Right lobe of liver (tissue), 6 donors: ENCODE data around the gene IL1RN. TPM values are rescaled to one million over a fixed set of nuclear protein-coding genes. Genes with fewer than 3 reads are reported as not detected.

Experiments
- ATAC-seq, 4 donors: fragments of 200-7000 bp; cut with Tn5 transposase; one replicate each; pipeline ENCODE4 v1.9.1; 2020; ENCODE audit warnings: mild to moderate bottlenecking in 4 of 4, moderate library complexity in 4 of 4
- DNase-seq, 3 donors: peaks; one replicate each; pipeline ENCODE4 v3.0.0-alpha.2; 2020
- H3K27ac ChIP-seq, 3 donors: fragments of 200-600 bp; one replicate each; pipeline ENCODE4 v1.8.0; 2022
- H3K27me3 ChIP-seq, 2 donors: fragments of 200-600 bp; one replicate each; pipeline ENCODE4 v1.8.0; 2022
- H3K36me3 ChIP-seq, 4 donors: fragments of 200-600 bp; sonication (generic) in 1 of 4; one replicate each; pipeline versions ENCODE4 v1.5.1 to v1.8.0; 2017 to 2022; ENCODE audit warnings: control low read depth in 1 of 4
- H3K4me1 ChIP-seq, 4 donors: fragments of 200-600 bp; sonication (generic) in 1 of 4; one replicate each; pipeline versions ENCODE4 v1.5.1 to v1.8.0; 2017 to 2022; ENCODE audit warnings: control low read depth in 1 of 4
- H3K4me3 ChIP-seq, 3 donors: fragments of 200-600 bp; one replicate each; pipeline ENCODE4 v1.8.0; 2022
- H3K9me3 ChIP-seq, 4 donors: fragments of 200-600 bp; sonication (generic) in 1 of 4; one replicate each; pipeline versions ENCODE4 v1.5.1 to v1.8.0; 2017 to 2022; ENCODE audit warnings: control low read depth in 1 of 4
- POLR2A ChIP-seq: fragments of 450-650 bp; IDR thresholded peaks from one replicate; pipeline ENCODE4 v1.6.1; 2017; ENCODE audit warnings: antibody characterized with exemption, mild to moderate bottlenecking
- WGBS: methylation state at CpG from one replicate; pipeline ENCODE4 v1.1.6; 2018; ENCODE audit warnings: low coverage, low lambda C conversion rate; ENCODE audit not compliant: insufficient coverage; ENCODE audit errors: missing lambda C conversion rate; 5-methylcytosine and 5-hydroxymethylcytosine counted together
- intact Hi-C, 2 donors: fragments of 100-400 bp; cut with DNase I; formaldehyde crosslinking; loops; one replicate each; pipeline versions ENCODE4 v1.11.2 to v1.14.1; 2022
- total RNA-seq, 6 experiments: library from RNA; depleted of rRNA in 2 of 6; stranded (reverse); fragments of >200 nt in 2 of 6; fragmentation: NEBNext Ultra II Directional in 3 of 6; extraction: Animal tissue kit (Norgen Biotek cat#: 25700) in 3 of 6; gene quantifications; one replicate each; pipeline versions ENCODE4 v1.1.0 to v1.2.4, GENCODE V29; 2016 to 2023
- TF ChIP-seq, protein P1 (sequence below), 4 donors: fragments of 200-600 bp in 3 of 4; fragments of 450-650 bp in 1 of 4; IDR thresholded peaks; one replicate each; pipeline versions ENCODE4 v1.5.1 to v1.8.0; 2016 to 2022; ENCODE audit warnings: antibody characterized with exemption in 4 of 4, mild to moderate bottlenecking in 2 of 4
- donor health status: DM: no; HTN: yes; CAD: no.
- donor health status: DM: no; HTN: no; CAD: no.
- donor health status: DM: no; HTN: no; CAD: no.
- donor health status: DM: no; HTN: yes; CAD: no.
- donor health status: DM: no; HTN: yes; CAD: no.

The IL1RN gene
- total RNA-seq, 6 experiments from 2014 or later: 14.5 to 98.1 (median 43.9) TPM

DNA sequence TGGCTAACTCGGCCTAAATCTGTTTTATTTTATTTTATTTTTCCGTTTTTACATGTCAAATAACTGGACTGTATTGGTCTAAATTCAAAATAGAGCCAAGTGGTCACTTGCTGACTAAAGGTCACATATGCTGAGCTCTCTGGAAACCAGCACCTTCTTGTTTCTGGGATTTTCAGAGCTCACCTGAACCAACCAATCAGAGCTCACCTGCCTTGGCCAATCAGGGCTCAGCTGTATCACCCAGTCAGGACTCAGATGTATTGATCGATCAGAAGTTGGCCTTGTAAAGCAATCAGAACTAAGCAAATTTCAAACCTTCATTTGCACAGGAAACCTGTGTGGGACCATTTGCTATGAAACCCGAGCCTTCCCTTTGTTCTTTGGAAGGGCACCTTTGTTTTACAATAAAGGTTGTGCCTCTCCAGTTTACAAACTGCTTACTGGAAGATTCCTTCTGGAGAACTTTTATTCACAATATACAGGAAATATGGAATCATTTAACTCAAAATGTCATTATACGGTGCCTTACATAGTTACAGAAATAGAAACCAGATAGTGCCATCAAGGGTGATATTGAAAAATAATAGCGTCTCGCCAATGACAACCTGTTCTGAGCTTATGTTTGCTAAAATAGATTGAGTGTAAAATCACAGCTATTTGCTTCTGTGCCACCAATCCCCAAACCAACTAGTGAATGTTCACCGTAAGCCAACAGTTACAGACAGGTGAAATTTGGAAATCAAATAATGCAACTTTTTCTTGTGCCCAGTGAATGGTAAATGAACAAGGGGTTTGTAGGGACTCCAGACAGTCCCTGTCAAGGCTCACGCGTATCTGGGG, 29.1 kb downstream of the IL1RN start:
- DNase-seq (peak; percentile 71 to 93 (median 88)), ATAC-seq (peak; percentile 74 to 86 (median 78))
- Histone ChIP-seq H3K9me3 (no peaks in the 10 kb centered on the region), H3K36me3 (no peaks in the 10 kb centered on the region), H3K4me3 (peak overlapping the region in 2 of 3 donors; percentile 76 to 81), H3K27me3 (no peaks in the 10 kb centered on the region), H3K4me1 (peaks cover 0 to 21% (median 9%) of the 10 kb centered on the region in 4 donors), H3K27ac (peak overlapping the region; percentile 79 to 99 (median 94))
- intact Hi-C loops: no loop called here
- peak; percentile 87 for TF ChIP-seq POLR2A
- TF ChIP-seq, protein P1, sequence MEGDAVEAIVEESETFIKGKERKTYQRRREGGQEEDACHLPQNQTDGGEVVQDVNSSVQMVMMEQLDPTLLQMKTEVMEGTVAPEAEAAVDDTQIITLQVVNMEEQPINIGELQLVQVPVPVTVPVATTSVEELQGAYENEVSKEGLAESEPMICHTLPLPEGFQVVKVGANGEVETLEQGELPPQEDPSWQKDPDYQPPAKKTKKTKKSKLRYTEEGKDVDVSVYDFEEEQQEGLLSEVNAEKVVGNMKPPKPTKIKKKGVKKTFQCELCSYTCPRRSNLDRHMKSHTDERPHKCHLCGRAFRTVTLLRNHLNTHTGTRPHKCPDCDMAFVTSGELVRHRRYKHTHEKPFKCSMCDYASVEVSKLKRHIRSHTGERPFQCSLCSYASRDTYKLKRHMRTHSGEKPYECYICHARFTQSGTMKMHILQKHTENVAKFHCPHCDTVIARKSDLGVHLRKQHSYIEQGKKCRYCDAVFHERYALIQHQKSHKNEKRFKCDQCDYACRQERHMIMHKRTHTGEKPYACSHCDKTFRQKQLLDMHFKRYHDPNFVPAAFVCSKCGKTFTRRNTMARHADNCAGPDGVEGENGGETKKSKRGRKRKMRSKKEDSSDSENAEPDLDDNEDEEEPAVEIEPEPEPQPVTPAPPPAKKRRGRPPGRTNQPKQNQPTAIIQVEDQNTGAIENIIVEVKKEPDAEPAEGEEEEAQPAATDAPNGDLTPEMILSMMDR (IDR thresholded peaks at IDR 0.05): no peak
- 22% methylated on average over 8 of the region's 10 CpGs for WGBS

GRCh38 chr2:113157118-113157896, 29.9 kb downstream of the IL1RN start:
- Histone ChIP-seq H3K4me3 (peak overlapping the region; percentile 67 to 81 (median 76)), H3K9me3 (no peaks in the 10 kb centered on the region), H3K36me3 (no peaks in the 10 kb centered on the region), H3K27me3 (no peaks in the 10 kb centered on the region), H3K27ac (peak overlapping the region; percentile 94 to 99 (median 94)), H3K4me1 (peaks cover 0 to 21% (median 9%) of the 10 kb centered on the region in 4 donors)
- WGBS: 0% methylated on average over 17 of the region's 92 CpGs
- intact Hi-C loops: no loop called here
- DNase-seq (peak; percentile 79 to 82 (median 80)), ATAC-seq (peak; percentile 62 to 84 (median 74))
- TF ChIP-seq, protein P1 (IDR thresholded peaks at IDR 0.05): no peak
- TF ChIP-seq POLR2A: peak; percentile 58

DNA sequence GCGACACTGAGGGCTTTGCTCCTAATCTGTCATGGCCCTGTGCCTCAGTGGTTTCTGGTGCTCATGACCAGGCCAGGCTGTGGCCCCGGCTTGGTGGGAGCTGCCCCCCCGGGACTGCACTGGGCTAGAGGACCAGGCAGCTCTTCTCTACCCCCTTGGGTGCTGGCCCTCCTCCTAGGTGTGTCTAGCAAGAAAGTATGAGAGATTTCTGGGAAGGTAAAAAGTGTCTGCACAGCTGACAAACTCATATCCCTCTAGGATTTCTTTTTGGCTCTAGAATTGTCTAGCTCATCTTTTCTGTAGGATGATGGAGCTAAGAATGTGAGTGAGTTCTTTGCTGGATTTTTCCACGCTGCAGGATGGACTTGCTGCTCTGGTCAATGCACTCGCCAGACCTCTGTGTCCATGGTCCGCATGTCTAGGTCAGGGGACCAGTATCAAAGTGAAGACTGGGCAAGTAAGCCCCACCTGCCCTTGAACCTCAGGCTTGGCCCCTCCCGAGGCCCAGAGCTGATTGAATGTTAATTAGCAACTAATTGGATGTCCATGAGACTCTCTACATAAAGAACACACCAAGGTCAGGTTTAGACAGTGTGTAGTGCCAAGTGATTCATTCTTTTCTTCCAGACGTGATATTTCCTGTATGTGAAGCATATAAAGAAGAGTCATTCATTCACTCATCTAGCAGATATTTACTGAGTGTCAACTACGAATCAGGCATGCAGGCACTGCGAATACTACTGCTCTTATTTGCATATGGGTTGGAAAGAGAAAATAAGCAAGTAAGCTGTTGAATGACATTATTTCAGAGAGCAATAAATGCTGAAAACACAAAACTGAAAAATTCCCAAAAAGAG, 30.7 kb downstream of the IL1RN start:
- intact Hi-C loops: no loop called here
- peak overlapping the region; percentile 94 to 99 (median 94) for H3K27ac ChIP-seq
- TF ChIP-seq POLR2A: no peak
- TF ChIP-seq, protein P1 (IDR thresholded peaks at IDR 0.05): no peak
- no peaks in the 10 kb centered on the region for H3K27me3 ChIP-seq
- 13% methylated on average over 6 of the region's 10 CpGs for WGBS
- ATAC-seq (peak; percentile 36 to 51 (median 42)), DNase-seq (no peak)
- H3K36me3 ChIP-seq: no peaks in the 10 kb centered on the region
- no peaks in the 10 kb centered on the region for H3K9me3 ChIP-seq
- peaks cover 0 to 21% (median 9%) of the 10 kb centered on the region in 4 donors for H3K4me1 ChIP-seq
- peak overlapping the region; percentile 67 to 81 (median 76) for H3K4me3 ChIP-seq
